Kidney (tissue), 14 donors: ENCODE data around the gene SPAG4. TPM values are rescaled to one million over a fixed set of nuclear protein-coding genes. Genes with fewer than 3 reads are reported as not detected.
A peak's percentile ranks its signal among the peaks of the same experiment; 100 is the strongest.

Experiments used
- DNase-seq, 5 donors: peaks; one replicate each; pipeline ENCODE4 v3.0.0-alpha.2; 2013 to 2020
- FAIRE-seq: peaks from 2 replicates; lab custom pipeline; 2012; peaks lifted over from hg19 to GRCh38; lab: Jason Lieb, UNC
- H3K27ac ChIP-seq, 2 donors: one replicate each; pipeline ENCODE4 v1.7.0; 2013; ENCODE audit warnings: low read depth in 2 of 2, low read length in 2 of 2, inconsistent platforms in 1 of 2
- H3K27me3 ChIP-seq: one replicate; pipeline ENCODE4 v1.7.1; 2013; ENCODE audit warnings: low read length, inconsistent platforms; ENCODE audit not compliant: control insufficient read depth, insufficient read depth
- H3K36me3 ChIP-seq, 3 donors: one replicate each; pipeline versions ENCODE4 v1.7.0 to v1.7.1; 2013; ENCODE audit warnings: low read length in 3 of 3, control low read depth in 1 of 3, inconsistent platforms in 1 of 3; ENCODE audit not compliant: insufficient read depth in 3 of 3, control insufficient read depth in 2 of 3
- H3K4me1 ChIP-seq, 3 donors: one replicate each; pipeline versions ENCODE4 v1.7.0 to v1.7.1; 2013; ENCODE audit warnings: low read length in 3 of 3, inconsistent platforms in 1 of 3, low read depth in 1 of 3; ENCODE audit not compliant: control insufficient read depth in 2 of 3, insufficient read depth in 2 of 3
- H3K4me3 ChIP-seq, 3 donors: one replicate each; pipeline versions ENCODE4 v1.7.0 to v1.8.1; 2013; ENCODE audit warnings: low read length in 3 of 3, control low read depth in 1 of 3, inconsistent platforms in 1 of 3
- H3K9ac ChIP-seq, 3 donors: one replicate each; pipeline versions ENCODE4 v1.7.0 to v1.7.1; 2013; ENCODE audit warnings: low read length in 3 of 3, control low read depth in 1 of 3, inconsistent platforms in 1 of 3
- H3K9me3 ChIP-seq, 3 donors: one replicate each; pipeline versions ENCODE4 v1.7.0 to v1.7.1; 2013; ENCODE audit warnings: low read length in 3 of 3, control low read depth in 1 of 3, inconsistent platforms in 1 of 3; ENCODE audit not compliant: control insufficient read depth in 2 of 3, insufficient read depth in 1 of 3
- CTCF ChIP-seq: IDR thresholded peaks from 3 replicates; pipeline ENCODE4 v1.5.1; 2012; ENCODE audit warnings: mild to moderate bottlenecking, moderate library complexity, borderline replicate concordance; ENCODE audit not compliant: insufficient read depth; ENCODE audit errors: extremely low read depth
- intact Hi-C: fragments of 100-400 bp; cut with DNase I; formaldehyde crosslinking; loops from one replicate; pipeline ENCODE4 v1.11.1; 2022
- polyA plus RNA-seq: library from polyadenylated mRNA; stranded (reverse); fragments of 350-450 nt; fragmentation: Illumina TruSeq; extraction: RNeasy Lipid Tissue Mini Kit (QIAGEN cat#74804); gene quantifications from one replicate; pipeline ENCODE4 v1.2.3, GENCODE V29; 2014; ENCODE audit warnings: low read depth, low replicate concordance; ENCODE audit not compliant: insufficient read depth
- total RNA-seq: library from RNA; stranded (reverse); fragmentation: NEBNext Ultra II Directional; extraction: Animal tissue kit (Norgen Biotek cat#: 25700); gene quantifications from one replicate; pipeline ENCODE4 v1.2.1, GENCODE V29; 2021
- donor health status: control.
- donor health status: control.
- donor health status: control.
- donor health status: control.
- donor health status: control.
- donor health status: DM: yes; HTN: yes; CAD: no.
- donor health status: Normal renal cell carcinoma (clear cell type).

The SPAG4 gene
- total and polyA plus RNA-seq, 2 donors from 2014 or later: 13.1 to 16.0 TPM

- DNase-seq: peak in 1 of 5 donors; percentile 28
- Histone ChIP-seq H3K9ac (no peak overlapping the region), H3K9me3 (no peaks in the 10 kb centered on the region), H3K27ac (no peak overlapping the region), H3K27me3 (no peaks in the 10 kb centered on the region), H3K4me1 (peaks cover 0 to 4% (median 0%) of the 10 kb centered on the region in 3 donors), H3K4me3 (no peak overlapping the region), H3K36me3 (no peaks in the 10 kb centered on the region)
- intact Hi-C loops: no loop called here
- FAIRE-seq: no peak
- TF ChIP-seq CTCF: no peak
Observed at GRCh38 chr20:35610833-35611427, 4.7 kb upstream of the SPAG4 start.

DNA sequence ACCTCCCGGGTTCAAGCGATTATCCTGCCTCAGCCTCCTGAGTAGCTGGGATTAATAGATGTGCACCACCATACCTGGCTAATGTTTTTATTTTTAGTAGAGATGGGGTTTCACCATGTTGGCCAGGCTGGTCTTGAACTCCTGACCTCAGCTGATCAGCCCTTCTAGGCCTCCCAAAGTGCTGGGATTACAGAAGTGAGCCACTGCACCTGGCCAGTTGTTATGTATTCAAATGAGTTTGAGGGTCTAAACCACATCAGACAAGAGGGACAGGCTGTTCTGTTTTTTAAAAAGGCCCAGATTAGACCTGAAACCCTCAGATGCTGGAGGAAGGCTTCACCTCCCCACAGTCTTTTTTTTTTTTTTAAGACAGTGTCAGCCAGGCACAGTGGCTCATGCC lies 4.1 kb upstream of the SPAG4 start:
- Histone ChIP-seq H3K9me3 (no peaks in the 10 kb centered on the region), H3K36me3 (no peaks in the 10 kb centered on the region), H3K27ac (no peak overlapping the region), H3K4me3 (no peak overlapping the region), H3K4me1 (peaks cover 0 to 4% (median 0%) of the 10 kb centered on the region in 3 donors), H3K27me3 (no peaks in the 10 kb centered on the region), H3K9ac (no peak overlapping the region)
- TF ChIP-seq CTCF: no peak
- DNase-seq: no peak
- no peak for FAIRE-seq
- intact Hi-C loops: no loop called here

DNA sequence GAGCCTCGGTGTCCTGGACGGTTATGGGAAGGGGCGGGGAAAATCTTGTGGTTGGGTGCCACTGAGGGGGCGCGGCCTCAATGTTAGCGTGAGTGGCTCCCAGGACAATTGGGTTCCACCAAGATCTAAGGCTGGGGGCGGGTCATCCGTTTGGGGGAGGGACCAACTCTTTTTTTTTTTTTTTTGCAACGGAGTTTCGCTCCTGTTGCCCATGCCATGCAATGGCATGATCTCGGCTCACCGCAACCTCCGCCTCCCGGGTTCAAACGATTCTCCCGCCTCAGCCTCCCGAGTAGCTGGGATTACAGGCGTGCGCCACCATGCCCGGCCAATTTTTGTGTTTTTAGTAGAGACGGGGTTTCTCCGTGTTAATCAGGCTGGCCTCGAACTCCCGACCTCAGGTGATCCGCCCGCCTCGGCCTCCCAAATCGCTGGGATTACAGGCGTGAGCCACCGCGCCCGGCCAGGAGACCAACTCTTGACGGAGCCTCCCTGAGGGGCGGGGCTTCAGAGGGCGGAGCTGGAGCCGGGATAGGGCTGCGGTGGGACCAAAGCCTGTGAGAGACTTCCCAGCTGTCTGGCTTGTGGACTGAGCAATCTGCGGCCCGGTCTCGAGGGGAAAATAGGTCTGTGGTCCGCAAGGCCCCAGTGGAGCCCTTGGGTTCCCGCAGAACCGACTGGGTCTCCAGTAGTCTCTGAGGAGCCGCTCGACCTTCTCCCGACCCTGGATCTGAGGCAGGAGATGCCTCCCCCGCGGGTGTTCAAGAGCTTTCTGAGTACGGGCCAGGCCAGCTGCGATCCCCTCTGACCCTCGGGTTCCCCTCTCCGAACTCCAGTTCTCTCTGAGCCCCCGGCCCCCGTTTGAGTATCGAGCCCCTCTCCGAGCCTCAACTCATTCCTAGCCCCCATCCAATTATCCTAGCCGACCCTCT lies 1.1 kb downstream of the SPAG4 start:
- H3K9ac ChIP-seq: peak overlapping the region in 2 of 3 donors; percentile 16 to 46
- no peaks in the 10 kb centered on the region for H3K27me3 ChIP-seq
- H3K9me3 ChIP-seq: no peaks in the 10 kb centered on the region
- intact Hi-C loops: no loop called here
- peaks cover 0 to 22% (median 0%) of the 10 kb centered on the region in 3 donors for H3K4me1 ChIP-seq
- FAIRE-seq: peak; percentile 85
- peak overlapping the region; percentile 28 to 76 for H3K27ac ChIP-seq
- TF ChIP-seq CTCF: no peak
- H3K4me3 ChIP-seq: peak overlapping the region; percentile 25 to 58 (median 36)
- DNase-seq: peak; percentile 79 to 97 (median 89)
- H3K36me3 ChIP-seq: peaks cover 0 to 4% (median 4%) of the 10 kb centered on the region in 3 donors
